ENCODE results near the gene ATF7.

DNA sequence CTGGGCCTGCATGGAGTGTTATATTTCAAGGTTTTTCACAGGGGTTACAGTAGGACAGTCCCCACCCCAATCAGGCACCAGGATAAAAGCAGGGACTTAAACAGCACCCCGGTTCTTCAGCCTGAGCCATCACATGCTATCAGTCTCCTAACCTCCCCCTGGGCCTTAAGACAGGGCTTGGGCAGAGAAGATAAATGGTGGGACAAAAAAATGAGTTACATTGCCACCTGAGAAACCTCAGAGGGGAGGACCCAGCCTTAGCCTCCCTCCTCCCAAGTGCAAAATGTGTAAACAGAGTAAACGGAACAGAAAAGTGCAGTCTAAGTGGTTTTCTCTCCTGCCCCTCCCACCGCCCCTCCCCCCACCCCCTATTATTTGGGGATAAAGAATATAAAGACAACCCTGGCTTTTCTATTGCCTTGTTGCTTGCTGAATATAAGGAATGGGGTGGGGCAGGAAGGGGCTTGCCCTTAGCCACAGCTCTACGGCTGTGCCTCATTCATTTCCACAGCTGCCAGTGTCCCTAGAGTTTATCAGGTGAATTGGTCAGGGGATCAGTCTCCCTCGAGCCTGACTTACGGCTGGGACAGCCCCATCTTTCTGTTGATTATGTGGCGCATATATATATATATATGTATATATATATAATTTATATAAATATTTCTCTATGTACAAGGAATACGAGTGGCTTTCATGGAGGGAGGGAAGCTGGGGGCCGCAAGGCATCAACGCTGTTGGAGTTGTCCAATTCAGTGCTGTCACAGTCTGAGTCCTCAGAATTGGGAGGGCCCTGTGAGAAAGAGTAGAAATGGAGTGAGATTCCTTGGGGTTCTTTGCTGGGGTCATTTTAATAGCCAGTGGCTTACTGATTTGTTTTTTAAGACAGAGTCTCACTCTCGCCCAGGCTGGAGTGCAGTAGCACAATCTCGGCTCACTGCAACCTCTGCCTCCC, 145.4 kb downstream of the ATF7 start:
- TF ChIP-seq, protein P1, sequence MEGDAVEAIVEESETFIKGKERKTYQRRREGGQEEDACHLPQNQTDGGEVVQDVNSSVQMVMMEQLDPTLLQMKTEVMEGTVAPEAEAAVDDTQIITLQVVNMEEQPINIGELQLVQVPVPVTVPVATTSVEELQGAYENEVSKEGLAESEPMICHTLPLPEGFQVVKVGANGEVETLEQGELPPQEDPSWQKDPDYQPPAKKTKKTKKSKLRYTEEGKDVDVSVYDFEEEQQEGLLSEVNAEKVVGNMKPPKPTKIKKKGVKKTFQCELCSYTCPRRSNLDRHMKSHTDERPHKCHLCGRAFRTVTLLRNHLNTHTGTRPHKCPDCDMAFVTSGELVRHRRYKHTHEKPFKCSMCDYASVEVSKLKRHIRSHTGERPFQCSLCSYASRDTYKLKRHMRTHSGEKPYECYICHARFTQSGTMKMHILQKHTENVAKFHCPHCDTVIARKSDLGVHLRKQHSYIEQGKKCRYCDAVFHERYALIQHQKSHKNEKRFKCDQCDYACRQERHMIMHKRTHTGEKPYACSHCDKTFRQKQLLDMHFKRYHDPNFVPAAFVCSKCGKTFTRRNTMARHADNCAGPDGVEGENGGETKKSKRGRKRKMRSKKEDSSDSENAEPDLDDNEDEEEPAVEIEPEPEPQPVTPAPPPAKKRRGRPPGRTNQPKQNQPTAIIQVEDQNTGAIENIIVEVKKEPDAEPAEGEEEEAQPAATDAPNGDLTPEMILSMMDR (tag by site-specific recombination; IDR thresholded peaks at IDR 0.05): no peak
- TF ChIP-seq ZNF121 (tag by site-specific recombination; IDR thresholded peaks at IDR 0.05) (no peak), ZNF350 (tag by site-specific recombination; IDR thresholded peaks at IDR 0.05) (no peak), YY1 (tag by site-specific recombination; IDR thresholded peaks at IDR 0.05) (no peak), ZBTB21 (tag by site-specific recombination; IDR thresholded peaks at IDR 0.05) (no peak), ZNF140 (tag by site-specific recombination; IDR thresholded peaks at IDR 0.05) (no peak)

All from HEK293 (cell line).